GM13977 (cell line): ENCODE data around the gene DGLUCY.
"Not testable (repeated sequence)": the region's sequence is repeated elsewhere in the genome, so short reads cannot be mapped to it uniquely, and the experiment has no call there.

Experiments used
- DNase-seq: peaks from one replicate; pipeline ENCODE4 v3.0.0; 2012; ENCODE audit warnings: low spot score
- in situ Hi-C: fragments of 300-500 bp; cut with MboI; formaldehyde crosslinking; loops from one replicate; pipeline ENCODE4 v1.12.0; 2022; ENCODE audit warnings: low sequenced_read_pairs, low pct_unique_long_range_greater_than_20kb, mixed read lengths, inconsistent platforms; ENCODE audit not compliant: unreplicated experiment
- TF ChIP-seq, protein P1 (sequence below): IDR thresholded peaks from 2 replicates; pipeline ENCODE4 v1.5.1; 2012; ENCODE audit warnings: mild to moderate bottlenecking, control low read depth; ENCODE audit not compliant: insufficient read depth; ENCODE audit errors: extremely low read depth, missing control alignments

Gene DGLUCY

DNA sequence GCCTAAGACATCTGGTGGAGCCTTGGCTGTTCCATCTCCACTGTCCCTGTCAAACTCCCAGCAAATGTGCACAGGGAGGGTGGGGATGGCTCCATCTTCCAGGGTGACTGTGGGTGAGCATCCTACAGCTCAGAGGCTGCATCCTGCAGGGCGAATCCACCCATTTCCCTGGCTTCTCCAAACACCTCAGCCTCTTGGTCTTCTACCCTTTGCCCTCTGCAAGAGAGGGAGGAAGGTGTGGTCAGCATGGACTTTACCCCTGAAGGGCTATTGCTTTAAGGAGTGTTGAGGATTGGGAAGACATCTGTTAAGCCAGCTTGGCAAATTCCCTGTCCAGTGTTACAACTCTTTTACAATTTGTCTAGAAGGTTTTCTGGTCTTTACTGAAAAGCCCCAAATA lies 23.1 kb upstream of the DGLUCY start:
- DNase-seq: no peak
- TF ChIP-seq, protein P1, sequence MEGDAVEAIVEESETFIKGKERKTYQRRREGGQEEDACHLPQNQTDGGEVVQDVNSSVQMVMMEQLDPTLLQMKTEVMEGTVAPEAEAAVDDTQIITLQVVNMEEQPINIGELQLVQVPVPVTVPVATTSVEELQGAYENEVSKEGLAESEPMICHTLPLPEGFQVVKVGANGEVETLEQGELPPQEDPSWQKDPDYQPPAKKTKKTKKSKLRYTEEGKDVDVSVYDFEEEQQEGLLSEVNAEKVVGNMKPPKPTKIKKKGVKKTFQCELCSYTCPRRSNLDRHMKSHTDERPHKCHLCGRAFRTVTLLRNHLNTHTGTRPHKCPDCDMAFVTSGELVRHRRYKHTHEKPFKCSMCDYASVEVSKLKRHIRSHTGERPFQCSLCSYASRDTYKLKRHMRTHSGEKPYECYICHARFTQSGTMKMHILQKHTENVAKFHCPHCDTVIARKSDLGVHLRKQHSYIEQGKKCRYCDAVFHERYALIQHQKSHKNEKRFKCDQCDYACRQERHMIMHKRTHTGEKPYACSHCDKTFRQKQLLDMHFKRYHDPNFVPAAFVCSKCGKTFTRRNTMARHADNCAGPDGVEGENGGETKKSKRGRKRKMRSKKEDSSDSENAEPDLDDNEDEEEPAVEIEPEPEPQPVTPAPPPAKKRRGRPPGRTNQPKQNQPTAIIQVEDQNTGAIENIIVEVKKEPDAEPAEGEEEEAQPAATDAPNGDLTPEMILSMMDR: no peak
- in situ Hi-C loops: no loop called here

DNA sequence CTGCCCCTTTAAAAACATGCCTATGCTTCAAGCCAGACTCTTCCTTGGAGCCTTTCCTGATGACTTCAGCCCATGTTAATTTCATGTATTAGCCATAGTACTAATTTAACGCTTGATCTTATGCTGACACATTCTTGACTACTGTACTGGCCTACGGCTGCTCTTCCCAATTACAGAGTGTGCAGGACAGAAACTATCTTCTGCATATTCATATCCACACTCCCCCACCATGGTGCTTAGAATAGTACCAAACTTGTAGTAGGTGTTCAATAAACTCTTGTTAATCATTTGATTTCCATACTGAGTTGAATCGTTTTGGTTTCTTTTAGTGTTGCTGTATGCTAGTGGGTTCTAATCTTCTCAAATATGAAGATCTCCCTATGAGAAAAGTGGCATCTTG lies 21.8 kb upstream of the DGLUCY start:
- TF ChIP-seq, protein P1: no peak
- no peak for DNase-seq
- in situ Hi-C loops: no loop called here

DNA sequence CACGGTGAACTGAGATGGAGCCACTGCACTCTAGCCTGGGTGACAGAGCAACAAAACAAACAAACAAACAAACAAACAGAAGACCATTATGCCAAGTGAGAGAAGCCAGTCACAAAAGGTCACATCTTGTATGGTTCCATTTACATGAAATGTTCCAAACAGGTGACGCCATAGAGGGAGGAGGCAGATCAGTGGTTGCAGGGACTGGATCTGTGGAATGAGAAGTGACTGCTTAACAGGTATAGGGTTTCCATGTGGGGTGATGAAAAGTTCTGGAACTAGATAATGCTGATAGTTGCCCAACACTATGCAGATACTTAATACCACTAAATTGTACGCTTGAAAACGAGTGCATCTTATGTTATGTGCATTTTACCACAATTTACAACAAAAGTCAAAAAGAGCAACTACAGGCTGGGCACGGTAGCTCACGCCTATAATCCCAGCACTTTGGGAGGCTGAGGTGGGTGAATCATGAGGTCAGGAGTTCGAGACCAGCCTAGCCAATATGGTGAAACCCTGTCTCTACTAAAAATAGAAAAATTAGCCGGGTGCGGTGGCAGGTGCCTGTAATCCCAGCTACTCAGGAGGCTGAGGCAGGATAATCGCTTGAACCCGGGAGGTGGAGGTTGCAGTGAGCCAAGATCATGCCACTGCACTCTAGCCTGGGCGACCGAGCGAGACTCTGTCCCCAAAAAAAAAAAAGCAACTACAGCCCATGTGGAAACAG lies 20.0 kb upstream of the DGLUCY start:
- in situ Hi-C loops: not testable (repeated sequence)

DNA sequence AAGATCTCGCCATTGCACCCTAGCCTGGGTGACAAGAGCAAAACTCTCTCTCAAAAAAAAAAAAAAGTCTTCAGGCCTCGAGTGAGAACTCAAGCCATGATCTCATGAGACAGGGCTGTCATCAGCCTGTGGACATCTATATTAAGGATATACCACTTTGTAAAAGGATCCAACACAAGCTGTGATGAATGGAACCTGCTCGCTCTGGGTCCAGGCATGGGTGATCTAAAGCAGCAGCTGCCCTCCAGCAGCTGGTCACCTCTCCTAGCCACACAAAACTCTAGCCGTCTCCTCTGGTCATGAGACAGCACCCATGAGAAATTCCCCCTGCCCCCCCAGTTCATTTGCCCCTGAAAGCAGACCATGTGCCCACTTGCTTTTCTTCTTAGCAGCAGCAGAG lies 19.1 kb upstream of the DGLUCY start:
- no peak for DNase-seq
- TF ChIP-seq, protein P1: no peak
- in situ Hi-C loops: no loop called here

More for the DNA sequence above, 20.0 kb upstream of the DGLUCY start:
- DNase-seq: not testable (repeated sequence)

DNA sequence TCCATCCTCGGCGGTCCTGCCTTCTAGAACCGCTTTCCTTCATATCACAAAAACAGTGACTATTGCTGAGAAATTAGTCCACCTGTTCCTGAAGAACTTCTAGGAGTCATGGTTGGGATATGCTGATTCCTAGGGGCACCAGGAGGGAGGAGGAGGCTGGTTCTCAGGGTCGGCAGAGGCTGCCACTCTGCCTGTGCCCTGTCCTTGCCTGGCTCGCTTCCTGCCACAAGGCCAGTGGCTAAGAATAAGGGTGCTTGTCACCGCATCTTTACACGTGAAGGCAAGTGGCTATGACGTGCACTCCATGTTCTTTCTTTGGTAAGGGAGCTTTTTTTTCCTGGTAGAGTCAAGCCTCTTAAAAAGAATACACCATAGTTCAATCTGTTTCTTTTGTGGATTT lies 18.7 kb upstream of the DGLUCY start:
- in situ Hi-C loops: no loop called here
- DNase-seq: no peak
- TF ChIP-seq, protein P1: no peak

DNA sequence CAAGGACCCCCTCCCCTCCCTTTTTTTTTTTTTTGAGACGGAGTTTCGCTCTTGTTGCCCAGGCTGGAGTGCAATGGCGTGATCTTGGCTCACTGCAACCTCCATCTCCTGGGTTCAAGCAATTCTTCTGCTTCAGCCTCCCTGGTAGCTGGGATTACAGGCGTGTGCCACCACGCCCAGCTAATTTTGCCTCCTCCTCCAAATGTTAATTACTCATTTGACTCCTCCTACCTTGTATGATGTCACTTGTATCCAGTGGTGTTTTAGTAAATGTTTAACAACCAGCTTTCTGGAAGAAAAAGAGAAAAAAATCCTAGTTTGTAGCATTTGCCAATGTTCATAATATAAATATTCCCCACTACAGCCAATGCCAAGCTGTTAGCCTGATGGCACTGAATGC lies 16.2 kb upstream of the DGLUCY start:
- DNase-seq, in situ Hi-C loops: not testable (repeated sequence)

DNA sequence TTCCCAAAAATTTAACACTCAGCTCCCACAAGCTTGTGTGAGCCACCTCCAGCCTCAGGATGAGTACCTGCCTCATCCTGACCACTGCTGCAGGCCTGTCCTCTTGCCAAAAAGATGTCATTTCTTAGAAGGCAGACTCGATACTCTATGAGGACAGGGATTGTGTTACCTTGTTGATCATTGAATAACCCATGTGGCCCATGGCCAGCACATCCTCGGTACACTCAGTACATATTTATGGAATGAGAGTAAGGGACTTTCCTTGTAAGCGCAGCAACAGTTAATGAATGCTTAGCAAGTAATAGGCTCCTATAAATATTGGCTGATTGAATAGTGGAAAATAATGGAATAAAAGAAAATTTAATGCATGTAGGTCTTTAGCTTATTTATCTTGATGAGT lies 15.3 kb upstream of the DGLUCY start:
- no peak for DNase-seq
- in situ Hi-C loops: no loop called here
- TF ChIP-seq, protein P1: no peak

DNA sequence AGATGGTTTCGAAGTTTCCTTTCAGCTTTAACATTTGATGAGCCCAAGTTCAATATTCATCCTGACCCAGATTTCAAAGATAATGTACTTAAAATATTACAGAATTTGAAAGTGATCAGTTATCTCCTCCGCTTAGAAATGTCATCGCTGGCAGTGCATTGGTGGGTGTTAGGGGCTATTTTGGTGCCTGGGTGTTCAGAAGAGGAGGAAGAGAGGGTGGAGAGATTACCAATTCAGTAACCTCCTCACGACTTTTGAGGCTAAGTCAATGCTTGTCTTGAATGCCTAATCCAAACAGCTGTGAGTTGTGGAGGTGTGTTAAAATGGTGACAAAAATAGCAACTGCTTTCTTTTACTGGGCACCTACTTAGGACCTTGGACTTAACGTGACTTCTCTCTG lies 13.8 kb upstream of the DGLUCY start:
- in situ Hi-C loops: no loop called here
- TF ChIP-seq, protein P1: no peak
- DNase-seq: no peak
